NCI-H2171 (cell line): ENCODE measurements around the gene CA4.
"Not testable (repeated sequence)": the region's sequence is repeated elsewhere in the genome, so short reads cannot be mapped to it uniquely, and the experiment has no call there.

Source experiments
- DNase-seq: peaks from one replicate; lab custom pipeline; 2025; lab: John Stamatoyannopoulos, UW

Gene CA4

GRCh38 chr17:60174767-60175166 lies 25.0 kb downstream of the CA4 start:
- not testable (repeated sequence) for DNase-seq

GRCh38 chr17:60176763-60177162 lies 27.0 kb downstream of the CA4 start:
- DNase-seq, result not testable (repeated sequence)

GRCh38 chr17:60178180-60178579 lies 28.4 kb downstream of the CA4 start:
- not testable (repeated sequence) for DNase-seq

GRCh38 chr17:60180380-60180779 lies 30.6 kb downstream of the CA4 start:
- DNase-seq, result not testable (repeated sequence)

GRCh38 chr17:60186372-60186771 lies 36.6 kb downstream of the CA4 start:
- DNase-seq, result not testable (repeated sequence)

- not testable (repeated sequence) for DNase-seq
These were observed 37.3 kb downstream of the CA4 start for GRCh38 chr17:60186846-60187745.

GRCh38 chr17:60188759-60189158 lies 39.0 kb downstream of the CA4 start:
- no peak for DNase-seq

GRCh38 chr17:60190032-60190431 lies 40.3 kb downstream of the CA4 start:
- not testable (repeated sequence) for DNase-seq

GRCh38 chr17:60193032-60193431 lies 43.3 kb downstream of the CA4 start:
- not testable (repeated sequence) for DNase-seq

- no peak for DNase-seq
These were observed 43.7 kb downstream of the CA4 start for GRCh38 chr17:60193482-60193881.

GRCh38 chr17:60194141-60194540 lies 44.4 kb downstream of the CA4 start:
- DNase-seq, result not testable (repeated sequence)

GRCh38 chr17:60198630-60199029 lies 48.9 kb downstream of the CA4 start:
- not testable (repeated sequence) for DNase-seq

GRCh38 chr17:60205782-60206181 lies 56.0 kb downstream of the CA4 start:
- not testable (repeated sequence) for DNase-seq

- DNase-seq, result not testable (repeated sequence)
These were observed 58.5 kb downstream of the CA4 start for GRCh38 chr17:60208302-60208701.
